ENCODE data around the gene PRSS36.

The PRSS36 gene

DNA sequence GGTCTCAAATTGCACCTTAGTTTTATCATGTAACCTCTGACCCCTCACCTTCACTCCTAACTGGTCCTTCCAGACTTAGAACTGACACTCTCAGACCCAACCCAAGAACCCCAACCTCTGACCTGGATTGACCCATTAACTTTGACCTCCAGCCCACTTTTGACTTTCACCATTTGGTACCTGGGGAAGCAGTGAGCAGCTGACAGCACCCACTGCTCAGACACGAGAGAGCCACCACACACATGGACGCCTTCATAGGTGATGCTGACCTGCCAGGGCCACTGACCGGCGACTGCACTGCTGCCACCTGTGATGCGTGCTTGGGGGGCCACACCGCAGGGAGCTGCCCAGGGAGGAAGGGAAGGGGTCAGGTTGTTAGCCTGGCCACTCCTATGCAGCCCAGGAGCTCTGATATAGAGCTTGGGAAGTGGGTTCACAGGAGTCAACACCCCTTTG lies 16.8 kb downstream of the PRSS36 start:
- no peak for DNase-seq (ENCODE audit: extremely low spot score)
- ChIA-PET CTCF (no interaction called here), POLR2A (interaction anchor here (6.9 kb wide), 1 partner anchor 16 kb away, joined by 38 read pairs; the partner anchor contains the start of gene KAT8)
- TF ChIP-seq ARNT (IDR thresholded peaks at IDR 0.05), result no peak
- TF ChIP-seq ZNF384 (IDR thresholded peaks at IDR 0.05), result no peak
- no peak for TF ChIP-seq SUZ12 (IDR thresholded peaks at IDR 0.05)
- TF ChIP-seq FOXA1 (IDR thresholded peaks at IDR 0.05), result no peak
- TF ChIP-seq ELF4 (IDR thresholded peaks at IDR 0.05), result no peak
- TF ChIP-seq, protein P1, sequence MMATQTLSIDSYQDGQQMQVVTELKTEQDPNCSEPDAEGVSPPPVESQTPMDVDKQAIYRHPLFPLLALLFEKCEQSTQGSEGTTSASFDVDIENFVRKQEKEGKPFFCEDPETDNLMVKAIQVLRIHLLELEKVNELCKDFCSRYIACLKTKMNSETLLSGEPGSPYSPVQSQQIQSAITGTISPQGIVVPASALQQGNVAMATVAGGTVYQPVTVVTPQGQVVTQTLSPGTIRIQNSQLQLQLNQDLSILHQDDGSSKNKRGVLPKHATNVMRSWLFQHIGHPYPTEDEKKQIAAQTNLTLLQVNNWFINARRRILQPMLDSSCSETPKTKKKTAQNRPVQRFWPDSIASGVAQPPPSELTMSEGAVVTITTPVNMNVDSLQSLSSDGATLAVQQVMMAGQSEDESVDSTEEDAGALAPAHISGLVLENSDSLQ (IDR thresholded peaks at IDR 0.05), result no peak
- no peak for TF ChIP-seq TARDBP (IDR thresholded peaks at IDR 0.05)
- no peak for TF ChIP-seq SP1 (IDR thresholded peaks at IDR 0.05)
- TF ChIP-seq HDGF (IDR thresholded peaks at IDR 0.05; ENCODE audit: borderline replicate concordance), result no peak
- TF ChIP-seq L3MBTL2 (conservative IDR thresholded peaks at IDR 0.05), result no peak
- no peak for TF ChIP-seq BHLHE40 (IDR thresholded peaks at IDR 0.05; ENCODE audit: borderline replicate concordance)
- TF ChIP-seq FOXK2 (IDR thresholded peaks at IDR 0.05), result no peak
- TF ChIP-seq LEF1 (IDR thresholded peaks at IDR 0.05; ENCODE audit: borderline replicate concordance), result no peak
- TF ChIP-seq NFRKB (IDR thresholded peaks at IDR 0.05), result no peak
- no peak for TF ChIP-seq CTBP1 (IDR thresholded peaks at IDR 0.05; ENCODE audit: borderline replicate concordance)
- TF ChIP-seq FOXM1 (IDR thresholded peaks at IDR 0.05; ENCODE audit: borderline replicate concordance), result no peak

DNA sequence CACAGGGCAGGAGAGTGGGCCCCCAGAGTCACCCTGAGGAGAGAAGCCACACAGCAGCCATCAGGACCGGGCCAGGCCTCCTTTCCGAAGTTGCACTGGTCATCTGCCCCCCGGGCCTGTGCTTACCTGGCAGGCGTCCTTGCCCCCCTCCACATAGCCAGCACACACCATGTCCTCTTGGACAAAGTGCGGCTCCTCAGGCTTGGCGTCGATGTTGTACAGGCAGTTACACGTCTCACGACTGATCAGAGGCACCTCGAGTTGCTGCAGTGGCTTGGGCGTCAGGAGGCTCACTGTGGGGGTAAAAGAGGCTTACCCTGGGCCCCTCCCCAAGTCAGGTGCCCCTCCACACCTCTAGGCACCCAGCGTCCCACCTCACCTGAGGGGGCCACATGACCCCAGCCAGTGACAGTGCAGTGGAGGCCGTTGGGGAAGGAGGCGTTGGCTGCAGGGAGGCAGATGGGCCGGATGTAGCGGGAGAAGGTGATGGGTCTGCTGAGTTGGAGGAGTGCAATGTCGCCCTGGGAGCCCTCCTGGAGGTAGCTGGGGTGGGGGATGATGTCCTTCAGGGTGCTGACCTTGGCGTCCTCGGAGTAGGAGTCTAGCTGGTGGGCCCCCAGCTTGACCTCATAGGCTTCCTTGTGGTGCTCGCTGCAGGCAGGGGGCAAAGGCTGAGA lies 17.4 kb downstream of the PRSS36 start:
- POLR2A ChIA-PET, result interaction anchor here (6.9 kb wide), 1 partner anchor 15 kb away, joined by 38 read pairs; the partner anchor contains the start of gene KAT8
- TF ChIP-seq ARNT (IDR thresholded peaks at IDR 0.05), result no peak
- TF ChIP-seq LEF1 (IDR thresholded peaks at IDR 0.05; ENCODE audit: borderline replicate concordance), result no peak
- no peak for TF ChIP-seq TARDBP (IDR thresholded peaks at IDR 0.05)
- no peak for TF ChIP-seq NFRKB (IDR thresholded peaks at IDR 0.05)
- no peak for TF ChIP-seq L3MBTL2 (conservative IDR thresholded peaks at IDR 0.05)
- CTCF ChIA-PET, result no interaction called here
- DNase-seq (ENCODE audit: extremely low spot score), result no peak

DNA sequence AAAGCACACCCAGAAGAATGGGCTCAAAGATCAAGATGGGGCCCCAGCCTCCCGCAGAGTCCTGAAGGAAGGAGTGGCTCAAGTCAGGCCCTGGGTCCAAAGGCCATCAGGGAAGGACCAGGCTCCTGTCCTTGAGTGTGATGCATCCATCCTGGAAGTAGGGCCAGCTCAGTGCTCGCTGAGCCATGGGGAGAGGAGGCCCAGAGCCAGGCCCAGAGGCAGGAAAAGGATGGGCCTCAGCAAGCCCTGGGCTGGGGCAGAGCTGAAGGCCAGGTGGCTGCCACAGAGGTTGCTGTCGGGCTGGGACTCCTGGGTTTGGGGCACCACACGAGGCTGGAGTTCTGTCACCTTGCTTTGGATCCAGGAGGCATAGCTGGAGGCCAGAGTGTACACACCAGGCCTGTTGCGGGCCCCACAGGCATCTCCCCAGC lies 18.0 kb downstream of the PRSS36 start:
- POLR2A ChIA-PET, result interaction anchor here (0.6 to 6.9 kb wide), 4 partner anchors 10 to 48 kb away, joined by 3 to 38 read pairs (median 4); partner anchors contain the start of genes FUS and KAT8
- no peak for DNase-seq (ENCODE audit: extremely low spot score)
- no peak for TF ChIP-seq SUZ12 (IDR thresholded peaks at IDR 0.05)
- TF ChIP-seq FOXK2 (IDR thresholded peaks at IDR 0.05), result no peak
- no peak for TF ChIP-seq TARDBP (IDR thresholded peaks at IDR 0.05)
- TF ChIP-seq HDGF (IDR thresholded peaks at IDR 0.05; ENCODE audit: borderline replicate concordance), result no peak
- no peak for TF ChIP-seq BHLHE40 (IDR thresholded peaks at IDR 0.05; ENCODE audit: borderline replicate concordance)
- TF ChIP-seq, protein P1 (IDR thresholded peaks at IDR 0.05), result no peak
- TF ChIP-seq ZNF384 (IDR thresholded peaks at IDR 0.05), result no peak
- no peak for TF ChIP-seq NFRKB (IDR thresholded peaks at IDR 0.05)
- CTCF ChIA-PET, result no interaction called here

DNA sequence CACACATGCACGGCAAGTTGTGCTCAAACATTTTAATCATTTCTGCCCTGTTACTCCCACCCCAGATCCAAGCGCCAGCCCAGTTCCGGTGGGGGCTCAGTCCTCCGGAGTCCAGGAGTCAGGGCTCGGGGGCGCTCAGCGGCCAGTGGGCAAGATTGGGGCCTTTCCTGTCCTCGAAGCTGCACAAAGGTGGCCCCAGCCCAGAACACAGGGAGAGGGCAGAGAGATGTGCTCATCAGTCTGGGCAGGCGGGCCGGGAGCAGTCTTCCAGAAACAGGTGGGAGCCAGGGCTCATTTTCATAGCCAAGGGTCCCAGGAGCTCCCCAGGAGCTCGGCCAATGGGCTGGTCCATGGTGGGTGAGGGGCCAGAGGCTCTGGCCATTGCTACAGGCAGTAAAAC lies 18.4 kb downstream of the PRSS36 start:
- ChIA-PET POLR2A (interaction anchor here (0.6 to 6.9 kb wide), 4 partner anchors 10 to 48 kb away, joined by 3 to 38 read pairs (median 4); partner anchors contain the start of genes FUS and KAT8), CTCF (no interaction called here)
- TF ChIP-seq FOXK2 (IDR thresholded peaks at IDR 0.05) (no peak), ZNF384 (IDR thresholded peaks at IDR 0.05) (no peak), HDGF (IDR thresholded peaks at IDR 0.05; ENCODE audit: borderline replicate concordance) (no peak), TARDBP (IDR thresholded peaks at IDR 0.05) (no peak), CTBP1 (IDR thresholded peaks at IDR 0.05; ENCODE audit: borderline replicate concordance) (no peak), BHLHE40 (IDR thresholded peaks at IDR 0.05; ENCODE audit: borderline replicate concordance) (no peak), FOXM1 (IDR thresholded peaks at IDR 0.05; ENCODE audit: borderline replicate concordance) (no peak), ELF4 (IDR thresholded peaks at IDR 0.05) (no peak), L3MBTL2 (conservative IDR thresholded peaks at IDR 0.05) (no peak), SP1 (IDR thresholded peaks at IDR 0.05) (no peak), SUZ12 (IDR thresholded peaks at IDR 0.05) (no peak), FOXA1 (IDR thresholded peaks at IDR 0.05) (no peak), NFRKB (IDR thresholded peaks at IDR 0.05) (no peak), LEF1 (IDR thresholded peaks at IDR 0.05; ENCODE audit: borderline replicate concordance) (no peak), ARNT (IDR thresholded peaks at IDR 0.05) (no peak)
- TF ChIP-seq, protein P1 (IDR thresholded peaks at IDR 0.05), result no peak
- no peak for DNase-seq (ENCODE audit: extremely low spot score)

DNA sequence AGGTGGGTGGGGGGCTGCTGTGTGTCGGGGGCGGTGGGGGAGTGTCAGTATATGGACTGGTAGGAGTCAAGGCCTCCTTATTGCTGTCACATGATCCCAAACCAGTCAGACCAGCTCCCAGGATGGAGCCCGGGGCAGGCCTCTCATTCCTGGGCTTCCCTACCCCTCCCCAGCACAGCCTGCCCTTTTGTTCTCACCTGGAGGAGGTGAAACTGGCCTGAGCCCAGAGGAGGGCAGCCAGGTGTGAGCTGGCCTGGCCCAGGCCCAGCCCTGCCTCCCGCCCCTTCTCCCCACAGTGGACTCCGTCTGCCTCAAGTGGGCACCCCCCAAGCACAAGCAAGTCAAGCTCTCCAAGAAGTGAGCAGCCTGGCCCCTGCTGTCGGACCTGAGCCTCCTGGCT lies 19.0 kb downstream of the PRSS36 start:
- TF ChIP-seq FOXK2 (IDR thresholded peaks at IDR 0.05) (no peak), SUZ12 (IDR thresholded peaks at IDR 0.05) (no peak), TARDBP (IDR thresholded peaks at IDR 0.05) (no peak), HDGF (IDR thresholded peaks at IDR 0.05; ENCODE audit: borderline replicate concordance) (no peak), LEF1 (IDR thresholded peaks at IDR 0.05; ENCODE audit: borderline replicate concordance) (no peak), NFRKB (IDR thresholded peaks at IDR 0.05) (no peak), ARNT (IDR thresholded peaks at IDR 0.05) (no peak), SP1 (IDR thresholded peaks at IDR 0.05) (no peak), BHLHE40 (IDR thresholded peaks at IDR 0.05; ENCODE audit: borderline replicate concordance) (no peak), ELF4 (IDR thresholded peaks at IDR 0.05) (no peak), L3MBTL2 (conservative IDR thresholded peaks at IDR 0.05) (no peak), CTBP1 (IDR thresholded peaks at IDR 0.05; ENCODE audit: borderline replicate concordance) (no peak), ZNF384 (IDR thresholded peaks at IDR 0.05) (no peak)
- TF ChIP-seq, protein P1 (IDR thresholded peaks at IDR 0.05), result no peak
- ChIA-PET POLR2A (interaction anchor here (1.1 to 6.9 kb wide), 3 partner anchors 9 to 14 kb away, joined by 3 to 38 read pairs (median 4); partner anchors contain the start of gene KAT8), CTCF (no interaction called here)
- no peak for DNase-seq (ENCODE audit: extremely low spot score)
